GM21526 (cell line): ENCODE results near the gene COL9A2.
A peak's percentile ranks its signal among the peaks of the same experiment; 100 is the strongest.
"Not testable (repeated sequence)": the region's sequence is repeated elsewhere in the genome, so short reads cannot be mapped to it uniquely, and the experiment has no call there.

Experiments
- ATAC-seq: cut with Tn5 transposase; IDR thresholded peaks from one replicate; pipeline ENCODE4 v1.9.1; 2021; ENCODE audit warnings: moderate library complexity; ENCODE audit not compliant: unreplicated experiment, low FRiP score

Gene COL9A2

GRCh38 chr1:40316595-40317393, at the start of gene COL9A2:
TSS of gene COL9A2 (minus strand) at chr1:40317286. CDS start at chr1:40317197, 89 bp downstream.
- ATAC-seq: no peak

- ATAC-seq: peak; percentile 72
Observed at GRCh38 chr1:40363721-40364120, 46.6 kb upstream of the COL9A2 start.

- ATAC-seq: no peak
Observed at GRCh38 chr1:40362699-40363098, 45.6 kb upstream of the COL9A2 start.

- no peak for ATAC-seq
Observed at GRCh38 chr1:40362199-40362598, 45.1 kb upstream of the COL9A2 start.

- no peak for ATAC-seq
Observed at GRCh38 chr1:40361637-40362036, 44.6 kb upstream of the COL9A2 start.

- ATAC-seq: no peak
Observed at GRCh38 chr1:40361201-40361600, 44.1 kb upstream of the COL9A2 start.

- no peak for ATAC-seq
Observed at GRCh38 chr1:40360631-40361030, 43.5 kb upstream of the COL9A2 start.

GRCh38 chr1:40357625-40358024, 40.5 kb upstream of the COL9A2 start:
- ATAC-seq: no peak

- no peak for ATAC-seq
Observed at GRCh38 chr1:40353082-40353481, 36.0 kb upstream of the COL9A2 start.

GRCh38 chr1:40352126-40352525, 35.0 kb upstream of the COL9A2 start:
- no peak for ATAC-seq

GRCh38 chr1:40351124-40351523, 34.0 kb upstream of the COL9A2 start:
- no peak for ATAC-seq

- ATAC-seq: no peak
Observed at GRCh38 chr1:40350391-40350790, 33.3 kb upstream of the COL9A2 start.

- ATAC-seq: no peak
Observed at GRCh38 chr1:40344597-40344996, 27.5 kb upstream of the COL9A2 start.

GRCh38 chr1:40342381-40342717, 25.3 kb upstream of the COL9A2 start:
- not testable (repeated sequence) for ATAC-seq

- ATAC-seq: no peak
Observed at GRCh38 chr1:40341491-40342380, 24.6 kb upstream of the COL9A2 start.

- ATAC-seq: no peak
Observed at GRCh38 chr1:40339420-40340323, 22.6 kb upstream of the COL9A2 start.

GRCh38 chr1:40338745-40339419, 21.8 kb upstream of the COL9A2 start:
- no peak for ATAC-seq

- no peak for ATAC-seq
Observed at GRCh38 chr1:40337443-40337842, 20.4 kb upstream of the COL9A2 start.

GRCh38 chr1:40332695-40333094, 15.6 kb upstream of the COL9A2 start:
- no peak for ATAC-seq

- not testable (repeated sequence) for ATAC-seq
Observed at GRCh38 chr1:40331403-40331802, 14.3 kb upstream of the COL9A2 start.
